ENCODE data around the gene KDM4C. TPM values are rescaled to one million over a fixed set of nuclear protein-coding genes. Genes with fewer than 3 reads are reported as not detected.

KDM4C gene
- total and polyA plus RNA-seq, 2 of the 8 experiments (the other 6 are each of a cell fraction or from before 2014, with no cell fraction given), result 13.0 to 26.1 TPM

DNA sequence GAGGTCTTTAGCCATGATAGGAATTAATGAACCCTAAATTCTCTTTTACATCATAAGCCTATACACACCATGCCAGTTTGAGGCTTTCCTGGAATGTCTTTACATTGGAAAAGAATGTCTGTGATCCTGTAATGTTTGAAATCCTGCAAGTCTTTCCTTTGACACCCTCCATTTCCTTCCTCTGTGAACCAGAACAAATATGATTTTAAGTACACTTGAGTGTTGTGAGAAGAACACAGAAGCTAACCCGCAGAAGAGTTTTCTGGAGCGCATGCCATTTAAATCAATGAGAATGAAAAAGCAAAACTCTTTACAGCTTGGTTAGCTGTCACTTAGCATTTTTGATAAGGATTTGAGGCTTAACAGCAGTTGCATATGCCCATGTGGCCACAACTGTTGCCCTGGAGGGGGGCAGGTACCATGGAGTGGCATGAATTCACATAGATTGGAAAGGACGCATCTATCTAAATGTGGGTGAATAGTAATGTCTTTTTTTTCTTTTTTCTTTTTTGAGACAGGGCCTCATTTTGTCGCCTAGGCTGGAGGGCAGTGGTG is 372.6 kb downstream of the KDM4C start (continued):
- TF ChIP-seq RXRA (IDR thresholded peaks at IDR 0.05; ENCODE audit: insufficient read depth, low read depth, low read length), result no peak
- no peak for TF ChIP-seq ZNF274 (IDR thresholded peaks at IDR 0.05; ENCODE audit: borderline replicate concordance, extremely low read depth, low read length)
- TF ChIP-seq, protein P1, sequence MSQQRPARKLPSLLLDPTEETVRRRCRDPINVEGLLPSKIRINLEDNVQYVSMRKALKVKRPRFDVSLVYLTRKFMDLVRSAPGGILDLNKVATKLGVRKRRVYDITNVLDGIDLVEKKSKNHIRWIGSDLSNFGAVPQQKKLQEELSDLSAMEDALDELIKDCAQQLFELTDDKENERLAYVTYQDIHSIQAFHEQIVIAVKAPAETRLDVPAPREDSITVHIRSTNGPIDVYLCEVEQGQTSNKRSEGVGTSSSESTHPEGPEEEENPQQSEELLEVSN (IDR thresholded peaks at IDR 0.05), result no peak
- TF ChIP-seq, protein P2, sequence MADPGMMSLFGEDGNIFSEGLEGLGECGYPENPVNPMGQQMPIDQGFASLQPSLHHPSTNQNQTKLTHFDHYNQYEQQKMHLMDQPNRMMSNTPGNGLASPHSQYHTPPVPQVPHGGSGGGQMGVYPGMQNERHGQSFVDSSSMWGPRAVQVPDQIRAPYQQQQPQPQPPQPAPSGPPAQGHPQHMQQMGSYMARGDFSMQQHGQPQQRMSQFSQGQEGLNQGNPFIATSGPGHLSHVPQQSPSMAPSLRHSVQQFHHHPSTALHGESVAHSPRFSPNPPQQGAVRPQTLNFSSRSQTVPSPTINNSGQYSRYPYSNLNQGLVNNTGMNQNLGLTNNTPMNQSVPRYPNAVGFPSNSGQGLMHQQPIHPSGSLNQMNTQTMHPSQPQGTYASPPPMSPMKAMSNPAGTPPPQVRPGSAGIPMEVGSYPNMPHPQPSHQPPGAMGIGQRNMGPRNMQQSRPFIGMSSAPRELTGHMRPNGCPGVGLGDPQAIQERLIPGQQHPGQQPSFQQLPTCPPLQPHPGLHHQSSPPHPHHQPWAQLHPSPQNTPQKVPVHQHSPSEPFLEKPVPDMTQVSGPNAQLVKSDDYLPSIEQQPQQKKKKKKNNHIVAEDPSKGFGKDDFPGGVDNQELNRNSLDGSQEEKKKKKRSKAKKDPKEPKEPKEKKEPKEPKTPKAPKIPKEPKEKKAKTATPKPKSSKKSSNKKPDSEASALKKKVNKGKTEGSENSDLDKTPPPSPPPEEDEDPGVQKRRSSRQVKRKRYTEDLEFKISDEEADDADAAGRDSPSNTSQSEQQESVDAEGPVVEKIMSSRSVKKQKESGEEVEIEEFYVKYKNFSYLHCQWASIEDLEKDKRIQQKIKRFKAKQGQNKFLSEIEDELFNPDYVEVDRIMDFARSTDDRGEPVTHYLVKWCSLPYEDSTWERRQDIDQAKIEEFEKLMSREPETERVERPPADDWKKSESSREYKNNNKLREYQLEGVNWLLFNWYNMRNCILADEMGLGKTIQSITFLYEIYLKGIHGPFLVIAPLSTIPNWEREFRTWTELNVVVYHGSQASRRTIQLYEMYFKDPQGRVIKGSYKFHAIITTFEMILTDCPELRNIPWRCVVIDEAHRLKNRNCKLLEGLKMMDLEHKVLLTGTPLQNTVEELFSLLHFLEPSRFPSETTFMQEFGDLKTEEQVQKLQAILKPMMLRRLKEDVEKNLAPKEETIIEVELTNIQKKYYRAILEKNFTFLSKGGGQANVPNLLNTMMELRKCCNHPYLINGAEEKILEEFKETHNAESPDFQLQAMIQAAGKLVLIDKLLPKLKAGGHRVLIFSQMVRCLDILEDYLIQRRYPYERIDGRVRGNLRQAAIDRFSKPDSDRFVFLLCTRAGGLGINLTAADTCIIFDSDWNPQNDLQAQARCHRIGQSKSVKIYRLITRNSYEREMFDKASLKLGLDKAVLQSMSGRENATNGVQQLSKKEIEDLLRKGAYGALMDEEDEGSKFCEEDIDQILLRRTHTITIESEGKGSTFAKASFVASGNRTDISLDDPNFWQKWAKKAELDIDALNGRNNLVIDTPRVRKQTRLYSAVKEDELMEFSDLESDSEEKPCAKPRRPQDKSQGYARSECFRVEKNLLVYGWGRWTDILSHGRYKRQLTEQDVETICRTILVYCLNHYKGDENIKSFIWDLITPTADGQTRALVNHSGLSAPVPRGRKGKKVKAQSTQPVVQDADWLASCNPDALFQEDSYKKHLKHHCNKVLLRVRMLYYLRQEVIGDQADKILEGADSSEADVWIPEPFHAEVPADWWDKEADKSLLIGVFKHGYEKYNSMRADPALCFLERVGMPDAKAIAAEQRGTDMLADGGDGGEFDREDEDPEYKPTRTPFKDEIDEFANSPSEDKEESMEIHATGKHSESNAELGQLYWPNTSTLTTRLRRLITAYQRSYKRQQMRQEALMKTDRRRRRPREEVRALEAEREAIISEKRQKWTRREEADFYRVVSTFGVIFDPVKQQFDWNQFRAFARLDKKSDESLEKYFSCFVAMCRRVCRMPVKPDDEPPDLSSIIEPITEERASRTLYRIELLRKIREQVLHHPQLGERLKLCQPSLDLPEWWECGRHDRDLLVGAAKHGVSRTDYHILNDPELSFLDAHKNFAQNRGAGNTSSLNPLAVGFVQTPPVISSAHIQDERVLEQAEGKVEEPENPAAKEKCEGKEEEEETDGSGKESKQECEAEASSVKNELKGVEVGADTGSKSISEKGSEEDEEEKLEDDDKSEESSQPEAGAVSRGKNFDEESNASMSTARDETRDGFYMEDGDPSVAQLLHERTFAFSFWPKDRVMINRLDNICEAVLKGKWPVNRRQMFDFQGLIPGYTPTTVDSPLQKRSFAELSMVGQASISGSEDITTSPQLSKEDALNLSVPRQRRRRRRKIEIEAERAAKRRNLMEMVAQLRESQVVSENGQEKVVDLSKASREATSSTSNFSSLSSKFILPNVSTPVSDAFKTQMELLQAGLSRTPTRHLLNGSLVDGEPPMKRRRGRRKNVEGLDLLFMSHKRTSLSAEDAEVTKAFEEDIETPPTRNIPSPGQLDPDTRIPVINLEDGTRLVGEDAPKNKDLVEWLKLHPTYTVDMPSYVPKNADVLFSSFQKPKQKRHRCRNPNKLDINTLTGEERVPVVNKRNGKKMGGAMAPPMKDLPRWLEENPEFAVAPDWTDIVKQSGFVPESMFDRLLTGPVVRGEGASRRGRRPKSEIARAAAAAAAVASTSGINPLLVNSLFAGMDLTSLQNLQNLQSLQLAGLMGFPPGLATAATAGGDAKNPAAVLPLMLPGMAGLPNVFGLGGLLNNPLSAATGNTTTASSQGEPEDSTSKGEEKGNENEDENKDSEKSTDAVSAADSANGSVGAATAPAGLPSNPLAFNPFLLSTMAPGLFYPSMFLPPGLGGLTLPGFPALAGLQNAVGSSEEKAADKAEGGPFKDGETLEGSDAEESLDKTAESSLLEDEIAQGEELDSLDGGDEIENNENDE (IDR thresholded peaks at IDR 0.05; ENCODE audit: insufficient replicate concordance, low read length), result no peak

All from H1 (cell line).